CD4-positive, CD25-positive, alpha-beta regulatory T cell (primary cell): ENCODE measurements around the gene HSPA12B. TPM values are rescaled to one million over a fixed set of nuclear protein-coding genes. Genes with fewer than 3 reads are reported as not detected.

Experiments
- ATAC-seq, 2 donors: fragments of 150-1000 bp; cut with Tn5 transposase; one replicate each; pipeline ENCODE4 v1.10.0; 2021; ENCODE audit warnings: low read depth in 2 of 2, moderate number of reproducible peaks in 2 of 2, moderate library complexity in 1 of 2
- DNase-seq, 3 donors: peaks; one replicate each; pipeline versions ENCODE4 v3.0.0 to v3.0.0-alpha.2; 2012 to 2022; ENCODE audit warnings: mixed read lengths in 1 of 3
- H3K27ac ChIP-seq: one replicate; pipeline ENCODE4 v1.7.0; 2013; ENCODE audit warnings: mild to moderate bottlenecking, low read length; ENCODE audit not compliant: insufficient read depth, poor library complexity, severe bottlenecking
- H3K27me3 ChIP-seq: one replicate; pipeline ENCODE4 v1.7.0; 2013; ENCODE audit warnings: low read length; ENCODE audit not compliant: control insufficient read depth, insufficient read depth
- H3K36me3 ChIP-seq: one replicate; pipeline ENCODE4 v1.7.0; 2013; ENCODE audit warnings: mild to moderate bottlenecking, low read length, moderate library complexity; ENCODE audit not compliant: control insufficient read depth, insufficient read depth
- H3K4me1 ChIP-seq: 2 replicates; pipeline ENCODE4 v1.7.0; 2013; ENCODE audit warnings: mild to moderate bottlenecking, low read length; ENCODE audit not compliant: insufficient read depth, control insufficient read depth, poor library complexity, severe bottlenecking
- H3K4me3 ChIP-seq: one replicate; pipeline ENCODE4 v1.7.0; 2013; ENCODE audit warnings: low read depth, mild to moderate bottlenecking, low read length, moderate library complexity
- H3K9me3 ChIP-seq, 2 experiments: 1 replicate in 1 of 2; 2 replicates in 1 of 2; pipeline ENCODE4 v1.7.0; 2013; ENCODE audit warnings: low read length in 2 of 2, mild to moderate bottlenecking in 1 of 2, moderate library complexity in 1 of 2; ENCODE audit not compliant: control insufficient read depth in 2 of 2
- H3K27ac Mint-ChIP-seq, 3 donors: one replicate each; pipeline ENCODE4 v1.8.0; 2020 to 2022; ENCODE audit warnings: mild to moderate bottlenecking in 3 of 3, mixed read lengths in 3 of 3, moderate library complexity in 2 of 3
- H3K27me3 Mint-ChIP-seq: one replicate; pipeline ENCODE4 v1.8.0; 2022; ENCODE audit warnings: mild to moderate bottlenecking, mixed read lengths
- H3K36me3 Mint-ChIP-seq: one replicate; pipeline ENCODE4 v1.8.0; 2020; ENCODE audit warnings: mixed read lengths
- H3K4me1 Mint-ChIP-seq, 4 donors: one replicate each; pipeline ENCODE4 v1.8.0; 2020 to 2022; ENCODE audit warnings: mixed read lengths in 4 of 4, mild to moderate bottlenecking in 1 of 4
- H3K4me3 Mint-ChIP-seq, 4 donors: one replicate each; pipeline ENCODE4 v1.8.0; 2020 to 2022; ENCODE audit warnings: mild to moderate bottlenecking in 4 of 4, mixed read lengths in 4 of 4, moderate library complexity in 3 of 4
- H3K9me3 Mint-ChIP-seq, 7 donors: one replicate each; pipeline ENCODE4 v1.8.0; 2020 to 2022; ENCODE audit warnings: mixed read lengths in 7 of 7, mild to moderate bottlenecking in 3 of 7, moderate library complexity in 2 of 7
- polyA plus RNA-seq, 4 donors: library from polyadenylated mRNA; unstranded; fragments of 300-500 nt; fragmentation: Illumina TruSeq; gene quantifications; one replicate each; pipeline ENCODE4 v1.2.3, GENCODE V29; 2021
- total RNA-seq: library from RNA; stranded (reverse); gene quantifications from one replicate; pipeline ENCODE4 v1.2.3, GENCODE V29; 2022

HSPA12B gene
- total and polyA plus RNA-seq, 5 donors from 2014 or later: 0.09 TPM; not detected in 4

GRCh38 chr20:3767427-3768341 is 35.2 kb downstream of the HSPA12B start, which contains the start of gene ADISSP:
ADISSP (minus strand) TSS chr20:3767753; CDS start chr20:3760100, 7,653 bp downstream.
- H3K4me1 ChIP-seq: peaks cover 24% of the 10 kb centered on the region
- Mint-ChIP-seq H3K36me3 (no peaks in the 10 kb centered on the region), H3K27ac (peak within 1 kb of the TSS; percentile 88 to 97 (median 94)), H3K27me3 (peaks cover 4% of the 10 kb centered on the region), H3K9me3 (peaks cover 0 to 2% (median 0%) of the 10 kb centered on the region in 7 donors), H3K4me3 (peak within 1 kb of the TSS; percentile 92 to 96 (median 93)), H3K4me1 (peaks cover 0 to 30% (median 8%) of the 10 kb centered on the region in 4 donors)
- peak within 1 kb of the TSS; percentile 99 for H3K27ac ChIP-seq
- H3K27me3 ChIP-seq: no peaks in the 10 kb centered on the region
- H3K9me3 ChIP-seq: no peaks in the 10 kb centered on the region
- H3K36me3 ChIP-seq: no peaks in the 10 kb centered on the region
- ATAC-seq (peak; percentile 89), DNase-seq (peak; percentile 94 to 99 (median 96))
- H3K4me3 ChIP-seq: peak within 1 kb of the TSS; percentile 62

GRCh38 chr20:3768342-3769130 is 36.1 kb downstream of the HSPA12B start:
- Mint-ChIP-seq H3K27ac (peak overlapping the region; percentile 88 to 97 (median 94)), H3K4me1 (peaks cover 0 to 30% (median 8%) of the 10 kb centered on the region in 4 donors), H3K36me3 (no peaks in the 10 kb centered on the region), H3K4me3 (peak overlapping the region; percentile 92 to 96 (median 93)), H3K9me3 (peaks cover 0 to 2% (median 0%) of the 10 kb centered on the region in 7 donors), H3K27me3 (peaks cover 4% of the 10 kb centered on the region)
- Histone ChIP-seq H3K4me1 (peaks cover 24% of the 10 kb centered on the region), H3K36me3 (no peaks in the 10 kb centered on the region), H3K4me3 (peak overlapping the region; percentile 62), H3K9me3 (no peaks in the 10 kb centered on the region), H3K27me3 (no peaks in the 10 kb centered on the region), H3K27ac (peak overlapping the region; percentile 99)
- DNase-seq (peak; percentile 82 to 88 (median 87)), ATAC-seq (peak; percentile 49 to 59)

- Histone ChIP-seq H3K36me3 (no peaks in the 10 kb centered on the region), H3K4me3 (no peak overlapping the region), H3K27ac (no peak overlapping the region), H3K4me1 (peaks cover 23% of the 10 kb centered on the region), H3K27me3 (no peaks in the 10 kb centered on the region), H3K9me3 (no peaks in the 10 kb centered on the region)
- Mint-ChIP-seq H3K9me3 (peaks cover 0 to 2% (median 0%) of the 10 kb centered on the region in 7 donors), H3K4me3 (peak overlapping the region in 1 of 4 donors; percentile 55), H3K4me1 (peaks cover 0 to 15% (median 3%) of the 10 kb centered on the region in 4 donors), H3K36me3 (no peaks in the 10 kb centered on the region), H3K27me3 (peaks cover 4% of the 10 kb centered on the region), H3K27ac (no peak overlapping the region)
- DNase-seq: no peak
- ATAC-seq: no peak
Measured at GRCh38 chr20:3771552-3772058, 39.1 kb downstream of the HSPA12B start.

GRCh38 chr20:3775457-3776108 is 43.1 kb downstream of the HSPA12B start:
- peaks cover 22% of the 10 kb centered on the region for H3K4me1 ChIP-seq
- no peaks in the 10 kb centered on the region for H3K36me3 ChIP-seq
- no peak overlapping the region for H3K27ac ChIP-seq
- H3K9me3 Mint-ChIP-seq: peaks cover 0 to 2% (median 0%) of the 10 kb centered on the region in 7 donors
- H3K27ac Mint-ChIP-seq: peak overlapping the region in 1 of 3 donors; percentile 56
- H3K27me3 Mint-ChIP-seq: peaks cover 8% of the 10 kb centered on the region
- no peak for ATAC-seq
- H3K36me3 Mint-ChIP-seq: no peaks in the 10 kb centered on the region
- H3K27me3 ChIP-seq: no peaks in the 10 kb centered on the region
- H3K4me3 ChIP-seq: no peak overlapping the region
- H3K4me1 Mint-ChIP-seq: peaks cover 0 to 21% (median 8%) of the 10 kb centered on the region in 4 donors
- peak overlapping the region in 2 of 4 donors; percentile 34 to 79 for H3K4me3 Mint-ChIP-seq
- DNase-seq: no peak
- no peaks in the 10 kb centered on the region for H3K9me3 ChIP-seq

GRCh38 chr20:3777381-3777715 is 44.9 kb downstream of the HSPA12B start:
- DNase-seq (peak in 1 of 3 donors; percentile 62), ATAC-seq (peak; percentile 52 to 57)
- no peaks in the 10 kb centered on the region for H3K27me3 ChIP-seq
- peaks cover 6 to 37% (median 19%) of the 10 kb centered on the region in 4 donors for H3K4me1 Mint-ChIP-seq
- H3K9me3 Mint-ChIP-seq: no peaks in the 10 kb centered on the region
- no peak overlapping the region for H3K27ac ChIP-seq
- peaks cover 32% of the 10 kb centered on the region for H3K4me1 ChIP-seq
- peak overlapping the region in 2 of 3 donors; percentile 37 to 59 for H3K27ac Mint-ChIP-seq
- no peaks in the 10 kb centered on the region for H3K36me3 ChIP-seq
- H3K4me3 Mint-ChIP-seq: peak overlapping the region; percentile 79 to 90 (median 85)
- H3K27me3 Mint-ChIP-seq: peaks cover 10% of the 10 kb centered on the region
- H3K36me3 Mint-ChIP-seq: no peaks in the 10 kb centered on the region
- H3K9me3 ChIP-seq: no peaks in the 10 kb centered on the region
- H3K4me3 ChIP-seq: peak overlapping the region; percentile 48

- H3K4me3 Mint-ChIP-seq: peak overlapping the region; percentile 79 to 90 (median 85)
- peaks cover 6 to 42% (median 19%) of the 10 kb centered on the region in 4 donors for H3K4me1 Mint-ChIP-seq
- no peaks in the 10 kb centered on the region for H3K27me3 ChIP-seq
- H3K36me3 Mint-ChIP-seq: no peaks in the 10 kb centered on the region
- no peaks in the 10 kb centered on the region for H3K36me3 ChIP-seq
- no peaks in the 10 kb centered on the region for H3K9me3 Mint-ChIP-seq
- H3K4me1 ChIP-seq: peaks cover 32% of the 10 kb centered on the region
- no peak overlapping the region for H3K27ac ChIP-seq
- H3K27ac Mint-ChIP-seq: peak overlapping the region in 1 of 3 donors; percentile 59
- peaks cover 10% of the 10 kb centered on the region for H3K27me3 Mint-ChIP-seq
- DNase-seq (peak in 2 of 3 donors; percentile 38 to 66), ATAC-seq (peak; percentile 43 to 62)
- H3K9me3 ChIP-seq: no peaks in the 10 kb centered on the region
- peak overlapping the region; percentile 48 for H3K4me3 ChIP-seq
Measured at GRCh38 chr20:3777716-3778629, 45.5 kb downstream of the HSPA12B start.
